GM12878 (cell line): ENCODE measurements around the gene ZNF771. TPM values are rescaled to one million over a fixed set of nuclear protein-coding genes. Genes with fewer than 3 reads are reported as not detected.

ENCODE experiments used
- ATAC-seq: fragments of 200-7000 bp; cut with Tn5 transposase; 3 replicates; pipeline ENCODE4 v1.9.1; 2020; ENCODE audit warnings: mild to moderate bottlenecking, moderate library complexity
- BruUV-seq: library from RNA; stranded (reverse); fragments of 400-500 nt; replicated peaks from 2 replicates; lab custom pipeline; 2021; lab: Mats Ljungman, UMichigan
- CTCF ChIA-PET: fragments of 300-600 bp; sonication (Branson Sonifier 250); formaldehyde crosslinking; extraction: SDS; loops from one replicate; lab custom pipeline; 2021; ENCODE audit warnings: inconsistent platforms; lab: Yijun Ruan, JAX
- POLR2A ChIA-PET: fragments of 350-600 bp; formaldehyde crosslinking; extraction: SDS; loops from one replicate; lab custom pipeline; 2021; ENCODE audit warnings: inconsistent platforms; lab: Charles Lee
- RAD21 ChIA-PET: fragments of 300-600 bp; sonication (Branson Sonifier 250); formaldehyde crosslinking; loops from one replicate; lab custom pipeline; 2023; ENCODE audit warnings: antibody characterized with exemption; ENCODE audit not compliant: unreplicated experiment; lab: Charles Lee
- SMC1A ChIA-PET: fragments of 300-600 bp; sonication (Branson Sonifier 250); formaldehyde crosslinking; loops from one replicate; lab custom pipeline; 2023; ENCODE audit not compliant: unreplicated experiment, uncharacterized antibody; lab: Charles Lee
- DNase-seq: peaks from one replicate; pipeline ENCODE4 v3.0.0-alpha.2; 2011; ENCODE audit warnings: low read depth, low spot score
- FAIRE-seq: peaks from 3 replicates; lab custom pipeline; 2011; peaks lifted over from hg19 to GRCh38; lab: Jason Lieb, UNC
- H2AFZ ChIP-seq: 2 replicates; pipeline ENCODE4 v1.6.0; 2011; ENCODE audit warnings: low read depth, low read length, control low read depth; ENCODE audit not compliant: control insufficient read depth
- H3K27ac ChIP-seq: 2 replicates; pipeline ENCODE4 v1.5.1; 2011; ENCODE audit warnings: control low read depth; ENCODE audit not compliant: control insufficient read depth, insufficient read depth
- H3K27me3 ChIP-seq, 2 experiments: replicated peaks in 1 of 2; 2 replicates each; pipeline versions ENCODE4 v1.6.0 to v1.6.1; 2011; ENCODE audit warnings: low read length in 1 of 2; ENCODE audit not compliant: control insufficient read depth in 2 of 2, insufficient read depth in 2 of 2
- H3K36me3 ChIP-seq, 2 experiments: 2 replicates each; pipeline ENCODE4 v1.5.1; 2011; ENCODE audit warnings: low read length in 1 of 2; ENCODE audit not compliant: control insufficient read depth in 2 of 2, insufficient read depth in 2 of 2
- H3K4me1 ChIP-seq: 2 replicates; pipeline ENCODE4 v1.6.1; 2011; ENCODE audit warnings: mild to moderate bottlenecking, low read length, moderate library complexity, mixed read lengths; ENCODE audit not compliant: control insufficient read depth, insufficient read depth
- H3K4me2 ChIP-seq: 2 replicates; pipeline ENCODE4 v1.6.0; 2011; ENCODE audit warnings: control low read depth; ENCODE audit not compliant: control insufficient read depth, insufficient read depth
- H3K4me3 ChIP-seq: fragments of 200-600 bp; sonication (generic); 2 replicates; pipeline ENCODE4 v1.5.1; 2016
- H3K79me2 ChIP-seq: 2 replicates; pipeline ENCODE4 v1.6.0; 2011; ENCODE audit warnings: low read length; ENCODE audit not compliant: control insufficient read depth, insufficient read depth
- H3K9ac ChIP-seq: 2 replicates; pipeline ENCODE4 v1.8.0; 2011; ENCODE audit warnings: low read length, control low read depth, mixed read lengths; ENCODE audit not compliant: control insufficient read depth, insufficient read depth
- H3K9me3 ChIP-seq: replicated peaks from 3 replicates; pipeline ENCODE4 v1.5.1; 2011; ENCODE audit warnings: mild to moderate bottlenecking, low read length; ENCODE audit not compliant: control insufficient read depth, insufficient read depth
- H4K20me1 ChIP-seq: 2 replicates; pipeline ENCODE4 v1.6.0; 2011; ENCODE audit not compliant: control insufficient read depth, insufficient read depth
- ATF7 ChIP-seq: fragments of 450-650 bp; IDR thresholded peaks from 2 replicates; pipeline ENCODE4 v1.6.1; 2016; ENCODE audit warnings: low read depth, mild to moderate bottlenecking
- BMI1 ChIP-seq: fragments of 450-650 bp; IDR thresholded peaks from 2 replicates; pipeline ENCODE4 v1.6.1; 2016; ENCODE audit warnings: mild to moderate bottlenecking, moderate library complexity, borderline replicate concordance
- CBX5 ChIP-seq: sonication (generic); IDR thresholded peaks from 2 replicates; pipeline ENCODE4 v1.6.1; 2016; ENCODE audit warnings: low read depth, moderate library complexity, mild to moderate bottlenecking, inconsistent platforms
- FOXM1 ChIP-seq: IDR thresholded peaks from 2 replicates; pipeline ENCODE4 v1.6.1; 2012; ENCODE audit warnings: low read depth, mild to moderate bottlenecking, inconsistent platforms, low read length, moderate library complexity
- IKZF2 ChIP-seq, 2 experiments: fragments of 450-650 bp; IDR thresholded peaks; 2 replicates each; pipeline ENCODE4 v1.6.1; 2017; ENCODE audit warnings: mild to moderate bottlenecking in 2 of 2, moderate library complexity in 2 of 2
- MXI1 ChIP-seq: fragments of 150-350 bp; IDR thresholded peaks from 2 replicates; pipeline ENCODE4 v1.6.1; 2011; ENCODE audit warnings: low read depth, mild to moderate bottlenecking, inconsistent platforms, low read length, improper control_type of control experiment
- NFXL1 ChIP-seq: fragments of 450-650 bp; IDR thresholded peaks from 2 replicates; pipeline ENCODE4 v1.6.1; 2017; ENCODE audit warnings: antibody characterized with exemption, mild to moderate bottlenecking, borderline replicate concordance
- NFYA ChIP-seq: IDR thresholded peaks from 2 replicates; pipeline ENCODE4 v1.6.1; 2011; ENCODE audit warnings: low read depth, mild to moderate bottlenecking, low read length, improper control_type of control experiment, borderline replicate concordance
- POLR2AphosphoS5 ChIP-seq: IDR thresholded peaks from 2 replicates; pipeline ENCODE4 v1.6.1; 2011; ENCODE audit warnings: mild to moderate bottlenecking, low read length, inconsistent platforms
- ZNF274 ChIP-seq: IDR thresholded peaks from one replicate; pipeline ENCODE4 v1.8.0; 2011; ENCODE audit not compliant: insufficient read length, insufficient read depth
- ZSCAN29 ChIP-seq: fragments of 450-650 bp; IDR thresholded peaks from 2 replicates; pipeline ENCODE4 v1.6.1; 2017; ENCODE audit warnings: mild to moderate bottlenecking, moderate library complexity
- ZZZ3 ChIP-seq: IDR thresholded peaks from 2 replicates; pipeline ENCODE4 v1.6.1; 2011; ENCODE audit warnings: low read depth; ENCODE audit not compliant: control insufficient read depth, insufficient read length
- WGBS: methylation state at CpG from one replicate; pipeline ENCODE4 v1.1.6; 2016; ENCODE audit warnings: low lambda C conversion rate; ENCODE audit not compliant: insufficient replicate concordance, insufficient coverage; ENCODE audit errors: missing lambda C conversion rate; 5-methylcytosine and 5-hydroxymethylcytosine counted together
- in situ Hi-C: fragments of 300-500 bp; cut with MboI; formaldehyde crosslinking; loops from 9 replicates; pipeline ENCODE4 v1.14.3; 2018; ENCODE audit warnings: mixed read lengths
- intact Hi-C: fragments of 100-400 bp; cut with micrococcal nuclease; formaldehyde crosslinking; loops from one replicate; pipeline ENCODE4 v1.14.2; 2022; ENCODE audit not compliant: unreplicated experiment
- polyA plus RNA-seq, 11 experiments: library from polyadenylated mRNA; depleted of rRNA in 4 of 11; unstranded in 6 of 11; stranded (reverse) in 5 of 11; fragments of >200 nt; fragmentation: Nextera tagmentation in 4 of 11; fragmentation: Illumina TruSeq in 1 of 11; extraction: Ambion mirVana in 4 of 11; extraction: Trizol in 1 of 11; gene quantifications; 1 replicate in 1 of 11; 2 replicates in 10 of 11; pipeline versions ENCODE4 v1.2.1 to v1.2.3, GENCODE V29; 2011 to 2016; ENCODE audit warnings: inconsistent platforms in 2 of 11, missing spikeins in 2 of 11, low read depth in 1 of 11
- total RNA-seq, 4 experiments: library from RNA; depleted of rRNA in 3 of 4; stranded (reverse); fragments of >200 nt in 3 of 4; fragmentation: Illumina TruSeq in 1 of 4; extraction: Trizol in 1 of 4; gene quantifications; 2 replicates each; pipeline versions ENCODE4 v1.2.1 to v1.2.3, GENCODE V29; 2013 to 2021
- TF ChIP-seq, protein P1 (sequence below): fragments of 450-650 bp; IDR thresholded peaks from 2 replicates; pipeline ENCODE4 v1.6.1; 2018; ENCODE audit warnings: mild to moderate bottlenecking, low read depth, moderate library complexity; ENCODE audit not compliant: partially characterized antibody
- TF ChIP-seq, protein P2 (sequence below): fragments of 150-350 bp; IDR thresholded peaks from 2 replicates; pipeline ENCODE4 v1.6.1; 2014; ENCODE audit warnings: mild to moderate bottlenecking, low read depth, low read length
- TF ChIP-seq, protein P3 (sequence below): fragments of 450-650 bp; IDR thresholded peaks from 2 replicates; pipeline ENCODE4 v1.6.1; 2014; ENCODE audit warnings: mild to moderate bottlenecking

The ZNF771 gene
- total and polyA plus RNA-seq, 10 of the 15 experiments (the other 5 are each of a cell fraction or from before 2014, with no cell fraction given) = 0.98 to 7.6 (median 3.7) TPM

DNA sequence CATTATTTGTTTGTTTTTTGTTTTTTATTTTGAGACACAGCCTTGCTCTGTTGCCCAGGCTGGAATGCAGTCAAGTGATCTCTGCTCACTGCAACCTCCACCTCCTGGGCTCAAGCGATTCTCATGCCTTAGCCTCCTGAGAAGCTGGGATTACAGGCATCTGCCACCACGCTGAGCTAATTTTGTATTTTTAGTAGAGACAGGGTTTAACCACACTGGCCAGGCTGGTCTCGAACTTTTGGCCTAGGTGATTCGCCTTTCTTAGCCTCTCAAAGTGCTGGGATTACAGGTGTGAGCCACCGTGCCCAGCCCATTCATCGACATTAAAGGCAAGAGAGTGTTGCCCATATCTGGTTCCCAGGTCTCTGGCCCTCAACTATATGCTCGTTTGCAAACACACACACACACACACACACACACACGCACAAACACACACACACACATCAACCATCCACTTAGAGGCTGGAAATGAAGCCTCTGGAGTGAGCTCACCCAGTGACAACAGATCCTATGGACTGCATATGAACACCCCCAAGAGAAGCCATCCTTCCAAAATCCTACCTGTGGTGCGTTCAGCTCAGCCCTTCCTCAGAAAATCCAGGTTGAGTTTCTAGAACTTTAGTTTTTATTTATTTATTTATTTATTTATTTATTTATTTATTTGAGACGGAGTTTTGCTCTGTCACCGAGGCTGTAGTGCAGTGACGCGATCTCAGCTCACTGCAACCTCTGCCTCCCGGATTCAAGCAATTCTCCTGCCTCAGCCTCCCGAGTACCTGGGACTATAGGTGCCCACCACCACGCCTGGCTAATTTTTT, 50.5 kb downstream of the ZNF771 start:
- Histone ChIP-seq H3K4me2 (peak overlapping the region; percentile 79), H4K20me1 (no peaks in the 10 kb centered on the region), H3K9ac (peak overlapping the region; percentile 77), H3K4me3 (peak overlapping the region; percentile 9; the same call in 1 of the 2 replicates), H3K4me1 (peaks cover 47% of the 10 kb centered on the region), H3K36me3 (no peaks in the 10 kb centered on the region), H3K9me3 (no peaks in the 10 kb centered on the region), H3K27ac (peak overlapping the region; percentile 89), H3K79me2 (no peaks in the 10 kb centered on the region), H3K27me3 (no peaks in the 10 kb centered on the region), H2AFZ (no peak overlapping the region)
- RAD21 ChIA-PET = interaction anchor here (0.8 to 8.5 kb wide), 13 partner anchors 7 to 140 kb away, joined by 3 to 307 read pairs (median 4); partner anchors contain the start of genes DCTPP1, ITGAL, TBC1D10B and ZNF747
- FAIRE-seq (no peak), DNase-seq (no peak), ATAC-seq (peak; percentile 1; the same call in 1 of the 3 replicates)
- 63% methylated on average over 16 of the region's 16 CpGs for WGBS
- SMC1A ChIA-PET = interaction anchor here (0.8 to 19.4 kb wide), 11 partner anchors 10 to 78 kb away, joined by 3 to 431 read pairs (median 4); partner anchors contain the start of genes DCTPP1, ITGAL and SEPHS2
- intact Hi-C loops = loop anchor here (1.0 to 2.0 kb wide), 2 partner anchors 13 to 27 kb away; partner anchors contain the start of gene DCTPP1
- CTCF ChIA-PET = interaction anchor here (0.6 to 7.8 kb wide), 11 partner anchors 11 to 140 kb away, joined by 3 to 125 read pairs (median 9); partner anchors contain the start of genes DCTPP1, ITGAL, SEPHS2 and ZNF747
- TSS peak; percentile 84 for BruUV-seq
- POLR2A ChIA-PET = interaction anchor here (0.5 to 10.6 kb wide), 15 partner anchors 11 to 176 kb away, joined by 3 to 367 read pairs (median 5); partner anchors contain the start of genes DCTPP1, ITGAL, SEPHS2 and ZNF747
- in situ Hi-C loops = loop anchor here (25.0 kb wide), 1 partner anchor 1429 kb away; no protein-coding TSS in a partner anchor
- TF ChIP-seq, protein P1, sequence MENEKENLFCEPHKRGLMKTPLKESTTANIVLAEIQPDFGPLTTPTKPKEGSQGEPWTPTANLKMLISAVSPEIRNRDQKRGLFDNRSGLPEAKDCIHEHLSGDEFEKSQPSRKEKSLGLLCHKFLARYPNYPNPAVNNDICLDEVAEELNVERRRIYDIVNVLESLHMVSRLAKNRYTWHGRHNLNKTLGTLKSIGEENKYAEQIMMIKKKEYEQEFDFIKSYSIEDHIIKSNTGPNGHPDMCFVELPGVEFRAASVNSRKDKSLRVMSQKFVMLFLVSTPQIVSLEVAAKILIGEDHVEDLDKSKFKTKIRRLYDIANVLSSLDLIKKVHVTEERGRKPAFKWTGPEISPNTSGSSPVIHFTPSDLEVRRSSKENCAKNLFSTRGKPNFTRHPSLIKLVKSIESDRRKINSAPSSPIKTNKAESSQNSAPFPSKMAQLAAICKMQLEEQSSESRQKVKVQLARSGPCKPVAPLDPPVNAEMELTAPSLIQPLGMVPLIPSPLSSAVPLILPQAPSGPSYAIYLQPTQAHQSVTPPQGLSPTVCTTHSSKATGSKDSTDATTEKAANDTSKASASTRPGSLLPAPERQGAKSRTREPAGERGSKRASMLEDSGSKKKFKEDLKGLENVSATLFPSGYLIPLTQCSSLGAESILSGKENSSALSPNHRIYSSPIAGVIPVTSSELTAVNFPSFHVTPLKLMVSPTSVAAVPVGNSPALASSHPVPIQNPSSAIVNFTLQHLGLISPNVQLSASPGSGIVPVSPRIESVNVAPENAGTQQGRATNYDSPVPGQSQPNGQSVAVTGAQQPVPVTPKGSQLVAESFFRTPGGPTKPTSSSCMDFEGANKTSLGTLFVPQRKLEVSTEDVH = no peak
- TF ChIP-seq ZNF274 (no peak), CBX5 (0 out of 2 replicates have a peak, but pooled peaks have one; percentile 7), IKZF2 (IDR thresholded peaks at IDR 0.05) (no peak), ZSCAN29 (no peak), ATF7 (0 out of 2 replicates have a peak, but pooled peaks have one; percentile 28), FOXM1 (no peak), NFXL1 (no peak), NFYA (no peak), POLR2AphosphoS5 (0 out of 2 replicates have a peak, but pooled peaks have one; percentile 39), MXI1 (no peak), ZZZ3 (no peak), BMI1 (peak; percentile 17; the same call in 1 of the 2 replicates)
- TF ChIP-seq, protein P2, sequence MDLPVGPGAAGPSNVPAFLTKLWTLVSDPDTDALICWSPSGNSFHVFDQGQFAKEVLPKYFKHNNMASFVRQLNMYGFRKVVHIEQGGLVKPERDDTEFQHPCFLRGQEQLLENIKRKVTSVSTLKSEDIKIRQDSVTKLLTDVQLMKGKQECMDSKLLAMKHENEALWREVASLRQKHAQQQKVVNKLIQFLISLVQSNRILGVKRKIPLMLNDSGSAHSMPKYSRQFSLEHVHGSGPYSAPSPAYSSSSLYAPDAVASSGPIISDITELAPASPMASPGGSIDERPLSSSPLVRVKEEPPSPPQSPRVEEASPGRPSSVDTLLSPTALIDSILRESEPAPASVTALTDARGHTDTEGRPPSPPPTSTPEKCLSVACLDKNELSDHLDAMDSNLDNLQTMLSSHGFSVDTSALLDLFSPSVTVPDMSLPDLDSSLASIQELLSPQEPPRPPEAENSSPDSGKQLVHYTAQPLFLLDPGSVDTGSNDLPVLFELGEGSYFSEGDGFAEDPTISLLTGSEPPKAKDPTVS = no peak
- TF ChIP-seq, protein P3, sequence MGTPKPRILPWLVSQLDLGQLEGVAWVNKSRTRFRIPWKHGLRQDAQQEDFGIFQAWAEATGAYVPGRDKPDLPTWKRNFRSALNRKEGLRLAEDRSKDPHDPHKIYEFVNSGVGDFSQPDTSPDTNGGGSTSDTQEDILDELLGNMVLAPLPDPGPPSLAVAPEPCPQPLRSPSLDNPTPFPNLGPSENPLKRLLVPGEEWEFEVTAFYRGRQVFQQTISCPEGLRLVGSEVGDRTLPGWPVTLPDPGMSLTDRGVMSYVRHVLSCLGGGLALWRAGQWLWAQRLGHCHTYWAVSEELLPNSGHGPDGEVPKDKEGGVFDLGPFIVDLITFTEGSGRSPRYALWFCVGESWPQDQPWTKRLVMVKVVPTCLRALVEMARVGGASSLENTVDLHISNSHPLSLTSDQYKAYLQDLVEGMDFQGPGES = no peak
